ENCODE results near the gene ZBTB9. TPM values are rescaled to one million over a fixed set of nuclear protein-coding genes. Genes with fewer than 3 reads are reported as not detected.

ZBTB9 gene
- total and polyA plus RNA-seq, 2 donors (not counting 1 experiment from before 2014, with no cell fraction given), result 2.9 to 11.8 TPM

DNA sequence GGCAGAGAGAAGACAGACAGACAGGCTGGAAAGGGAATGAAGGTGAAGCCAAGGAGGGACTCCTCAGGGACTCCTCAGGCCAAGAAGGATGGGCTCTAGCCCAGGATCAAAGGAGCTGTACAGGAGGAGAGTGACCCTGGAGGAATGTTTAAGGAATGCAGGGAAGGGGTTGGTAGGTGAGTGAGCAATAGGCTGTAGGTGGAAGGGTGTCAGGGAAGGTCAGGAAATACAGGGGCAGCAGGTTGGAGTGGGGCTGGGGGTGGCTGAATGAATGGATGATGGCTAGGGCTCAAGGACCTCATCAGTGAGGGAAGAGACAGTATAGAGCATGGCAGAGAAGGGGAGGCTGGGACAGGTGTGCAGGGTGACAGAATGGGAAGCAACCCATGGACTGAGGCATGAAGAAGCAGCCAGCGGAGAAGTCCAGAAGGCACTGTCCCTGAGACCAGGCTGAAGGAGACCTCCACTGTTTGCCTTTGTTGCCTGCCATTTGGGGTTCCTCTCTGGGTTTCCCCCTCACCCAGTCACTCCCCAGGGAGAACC lies 21.3 kb upstream of the ZBTB9 start:
- TF ChIP-seq, protein P1, sequence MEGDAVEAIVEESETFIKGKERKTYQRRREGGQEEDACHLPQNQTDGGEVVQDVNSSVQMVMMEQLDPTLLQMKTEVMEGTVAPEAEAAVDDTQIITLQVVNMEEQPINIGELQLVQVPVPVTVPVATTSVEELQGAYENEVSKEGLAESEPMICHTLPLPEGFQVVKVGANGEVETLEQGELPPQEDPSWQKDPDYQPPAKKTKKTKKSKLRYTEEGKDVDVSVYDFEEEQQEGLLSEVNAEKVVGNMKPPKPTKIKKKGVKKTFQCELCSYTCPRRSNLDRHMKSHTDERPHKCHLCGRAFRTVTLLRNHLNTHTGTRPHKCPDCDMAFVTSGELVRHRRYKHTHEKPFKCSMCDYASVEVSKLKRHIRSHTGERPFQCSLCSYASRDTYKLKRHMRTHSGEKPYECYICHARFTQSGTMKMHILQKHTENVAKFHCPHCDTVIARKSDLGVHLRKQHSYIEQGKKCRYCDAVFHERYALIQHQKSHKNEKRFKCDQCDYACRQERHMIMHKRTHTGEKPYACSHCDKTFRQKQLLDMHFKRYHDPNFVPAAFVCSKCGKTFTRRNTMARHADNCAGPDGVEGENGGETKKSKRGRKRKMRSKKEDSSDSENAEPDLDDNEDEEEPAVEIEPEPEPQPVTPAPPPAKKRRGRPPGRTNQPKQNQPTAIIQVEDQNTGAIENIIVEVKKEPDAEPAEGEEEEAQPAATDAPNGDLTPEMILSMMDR (IDR thresholded peaks at IDR 0.05), result no peak
- no peak for TF ChIP-seq EZH2 (IDR thresholded peaks at IDR 0.05; ENCODE audit: borderline replicate concordance, insufficient read depth, low read depth, low read length, poor library complexity, severe bottlenecking)
- Mint-ChIP-seq H3K27me3 (no peaks in the 10 kb centered on the region), H3K4me1 (peaks cover 60% of the 10 kb centered on the region), H3K4me3 (peak overlapping the region; percentile 96), H3K9me3 (ENCODE audit: insufficient read depth) (no peaks in the 10 kb centered on the region), H3K27ac (peak overlapping the region; percentile 90)
- H3K9ac ChIP-seq (ENCODE audit: low read length), result peak overlapping the region; percentile 69
- H3K9me3 ChIP-seq (ENCODE audit: control extremely low read depth in 1 of 3, control insufficient read depth in 2 of 3, insufficient read depth in 1 of 3, low read length in 2 of 3), result no peaks in the 10 kb centered on the region
- no CpG with 5 or more reads among the region's 1 CpG for WGBS (ENCODE audit: insufficient coverage)
- DNase-seq (peak; percentile 56), ATAC-seq (ENCODE audit: low read depth) (no peak)
- peaks cover 13% of the 10 kb centered on the region for H3K79me2 ChIP-seq (ENCODE audit: control insufficient read depth, insufficient read depth, low read length)
- ChIA-PET CTCF (interaction anchor here (1.1 to 1.4 kb wide), 2 partner anchors 13 to 21 kb away, joined by 3 read pairs; partner anchors contain the start of gene ZBTB9), POLR2A (interaction anchor here (1.0 kb wide), 1 partner anchor 8 kb away, joined by 3 read pairs; no protein-coding TSS in a partner anchor)
- H3K36me3 ChIP-seq (replicated peaks in 1 of 2; ENCODE audit: control extremely low read depth in 1 of 2, control insufficient read depth in 1 of 2, extremely low read depth in 1 of 2, insufficient read depth in 2 of 2, low read length in 1 of 2), result peaks cover 6 to 27% of the 10 kb centered on the region in 2 experiments
- H3K4me3 ChIP-seq (ENCODE audit: control extremely low read depth in 1 of 5, extremely low read depth in 1 of 5, insufficient read depth in 1 of 5, low read depth in 2 of 5, low read length in 4 of 5), result peak overlapping the region in 4 of 5 experiments; percentile 50 to 72 (median 54)
- peak overlapping the region in 1 of 2 donors; percentile 34 for H3K27ac ChIP-seq (ENCODE audit: low read length in 2 of 2)
- H3K4me1 ChIP-seq (ENCODE audit: control insufficient read depth in 2 of 2, insufficient read depth in 2 of 2, low read length in 2 of 2), result peaks cover 57 to 60% of the 10 kb centered on the region in 2 donors
- H3K4me2 ChIP-seq (replicated peaks; ENCODE audit: low read depth, low read length, poor library complexity, severe bottlenecking), result peak overlapping the region; percentile 98
- H4K20me1 ChIP-seq (ENCODE audit: control insufficient read depth, insufficient read depth, low read length, poor library complexity, severe bottlenecking), result no peaks in the 10 kb centered on the region
- intact Hi-C loops (cut with micrococcal nuclease), result no loop called here
- H3K27me3 ChIP-seq (replicated peaks in 1 of 4; ENCODE audit: control extremely low read depth in 1 of 4, control insufficient read depth in 3 of 4, insufficient read depth in 4 of 4, low read length in 3 of 4), result no peaks in the 10 kb centered on the region
- no peak overlapping the region for H2AFZ ChIP-seq (ENCODE audit: insufficient read depth, low read depth, low read length, poor library complexity, severe bottlenecking)

DNA sequence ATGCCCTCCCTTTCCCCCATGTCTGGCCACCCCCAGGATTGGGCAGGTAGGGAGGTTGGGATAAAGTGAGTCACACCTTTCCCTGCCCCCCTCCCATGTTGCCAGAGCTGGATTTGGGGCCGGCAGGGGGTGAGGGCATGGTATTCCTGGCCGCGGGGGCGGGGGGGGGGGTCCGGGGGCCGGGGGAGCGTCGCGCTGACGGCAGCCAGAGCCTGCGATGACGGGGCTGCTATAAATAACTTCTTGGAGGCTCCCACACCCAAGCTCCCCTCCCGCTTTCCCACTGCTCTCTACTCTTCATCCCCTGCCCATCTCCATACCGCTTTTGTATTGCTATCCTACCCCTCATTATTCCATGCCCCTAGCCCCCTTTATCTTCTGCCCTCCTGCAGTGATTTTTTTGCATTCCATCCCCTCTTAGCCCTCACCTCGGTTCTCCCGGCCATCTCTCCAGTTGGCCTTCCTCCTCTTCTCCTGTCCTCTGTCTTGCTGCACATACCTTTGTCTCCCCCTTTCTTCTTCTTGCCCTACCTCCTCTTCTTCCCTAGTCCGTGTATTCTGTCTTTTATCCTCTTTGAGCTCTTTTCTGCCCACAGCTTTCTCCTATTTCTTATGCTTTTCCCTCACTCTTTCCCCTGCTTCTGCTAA lies 20.7 kb upstream of the ZBTB9 start:
- H3K27me3 Mint-ChIP-seq, result no peaks in the 10 kb centered on the region
- ChIA-PET CTCF (interaction anchor here (1.1 kb wide), 1 partner anchor 13 kb away, joined by 3 read pairs; no protein-coding TSS in a partner anchor), POLR2A (interaction anchor here (1.0 kb wide), 1 partner anchor 8 kb away, joined by 3 read pairs; no protein-coding TSS in a partner anchor)
- intact Hi-C loops (cut with micrococcal nuclease), result no loop called here
- H3K4me3 Mint-ChIP-seq, result peak overlapping the region; percentile 96
- Histone ChIP-seq H3K27me3 (replicated peaks in 1 of 4; ENCODE audit: control extremely low read depth in 1 of 4, control insufficient read depth in 3 of 4, insufficient read depth in 4 of 4, low read length in 3 of 4) (no peaks in the 10 kb centered on the region), H3K79me2 (ENCODE audit: control insufficient read depth, insufficient read depth, low read length) (peaks cover 13% of the 10 kb centered on the region), H3K4me3 (ENCODE audit: control extremely low read depth in 1 of 5, extremely low read depth in 1 of 5, insufficient read depth in 1 of 5, low read depth in 2 of 5, low read length in 4 of 5) (no peak overlapping the region), H4K20me1 (ENCODE audit: control insufficient read depth, insufficient read depth, low read length, poor library complexity, severe bottlenecking) (no peaks in the 10 kb centered on the region), H3K36me3 (replicated peaks in 1 of 2; ENCODE audit: control extremely low read depth in 1 of 2, control insufficient read depth in 1 of 2, extremely low read depth in 1 of 2, insufficient read depth in 2 of 2, low read length in 1 of 2) (peaks cover 6 to 33% of the 10 kb centered on the region in 2 experiments), H2AFZ (ENCODE audit: insufficient read depth, low read depth, low read length, poor library complexity, severe bottlenecking) (peak overlapping the region; percentile 9), H3K4me2 (replicated peaks; ENCODE audit: low read depth, low read length, poor library complexity, severe bottlenecking) (peak overlapping the region; percentile 98), H3K27ac (ENCODE audit: low read length in 2 of 2) (peak overlapping the region; percentile 6 to 27), H3K9ac (ENCODE audit: low read length) (no peak overlapping the region), H3K9me3 (ENCODE audit: control extremely low read depth in 1 of 3, control insufficient read depth in 2 of 3, insufficient read depth in 1 of 3, low read length in 2 of 3) (no peaks in the 10 kb centered on the region), H3K4me1 (ENCODE audit: control insufficient read depth in 2 of 2, insufficient read depth in 2 of 2, low read length in 2 of 2) (peaks cover 51 to 54% of the 10 kb centered on the region in 2 donors)
- WGBS (ENCODE audit: insufficient coverage), result 44% methylated on average over 14 of the region's 17 CpGs
- ATAC-seq (ENCODE audit: low read depth) (no peak), DNase-seq (no peak)
- H3K4me1 Mint-ChIP-seq, result peaks cover 54% of the 10 kb centered on the region
- no peak for TF ChIP-seq EZH2 (IDR thresholded peaks at IDR 0.05; ENCODE audit: borderline replicate concordance, insufficient read depth, low read depth, low read length, poor library complexity, severe bottlenecking)
- TF ChIP-seq, protein P1 (IDR thresholded peaks at IDR 0.05), result no peak
- peak overlapping the region; percentile 62 for H3K27ac Mint-ChIP-seq
- no peaks in the 10 kb centered on the region for H3K9me3 Mint-ChIP-seq (ENCODE audit: insufficient read depth)

All from B cell (primary cell).